DOHH2 (cell line): Measurements from ENCODE around the gene DOCK10.

Source experiments
- CTCF ChIP-seq: fragments of 200-600 bp; sonication (generic); IDR thresholded peaks from one replicate; pipeline ENCODE4 v1.5.1; 2014; ENCODE audit warnings: antibody characterized with exemption, mild to moderate bottlenecking, low read depth, low read length; ENCODE audit not compliant: poor library complexity, severe bottlenecking
- EZH2phosphoT487 ChIP-seq: fragments of 200-600 bp; sonication (generic); IDR thresholded peaks from 2 replicates; pipeline ENCODE4 v1.6.1; 2017; ENCODE audit warnings: borderline replicate concordance, mild to moderate bottlenecking, antibody characterized with exemption, low read length, moderate library complexity, mixed read lengths

GRCh38 chr2:224799691-224800090 is 242.6 kb downstream of the DOCK10 start:
- no peak for TF ChIP-seq CTCF
- TF ChIP-seq EZH2phosphoT487: no peak
